ENCODE measurements around the gene APOL1.

Gene APOL1

GRCh38 chr22:36295247-36295646 is 42.3 kb downstream of the APOL1 start:
- peak overlapping the region; percentile 8 for H3K27ac ChIP-seq
- no peaks in the 10 kb centered on the region for H3K27me3 ChIP-seq
- TF ChIP-seq, protein P1, sequence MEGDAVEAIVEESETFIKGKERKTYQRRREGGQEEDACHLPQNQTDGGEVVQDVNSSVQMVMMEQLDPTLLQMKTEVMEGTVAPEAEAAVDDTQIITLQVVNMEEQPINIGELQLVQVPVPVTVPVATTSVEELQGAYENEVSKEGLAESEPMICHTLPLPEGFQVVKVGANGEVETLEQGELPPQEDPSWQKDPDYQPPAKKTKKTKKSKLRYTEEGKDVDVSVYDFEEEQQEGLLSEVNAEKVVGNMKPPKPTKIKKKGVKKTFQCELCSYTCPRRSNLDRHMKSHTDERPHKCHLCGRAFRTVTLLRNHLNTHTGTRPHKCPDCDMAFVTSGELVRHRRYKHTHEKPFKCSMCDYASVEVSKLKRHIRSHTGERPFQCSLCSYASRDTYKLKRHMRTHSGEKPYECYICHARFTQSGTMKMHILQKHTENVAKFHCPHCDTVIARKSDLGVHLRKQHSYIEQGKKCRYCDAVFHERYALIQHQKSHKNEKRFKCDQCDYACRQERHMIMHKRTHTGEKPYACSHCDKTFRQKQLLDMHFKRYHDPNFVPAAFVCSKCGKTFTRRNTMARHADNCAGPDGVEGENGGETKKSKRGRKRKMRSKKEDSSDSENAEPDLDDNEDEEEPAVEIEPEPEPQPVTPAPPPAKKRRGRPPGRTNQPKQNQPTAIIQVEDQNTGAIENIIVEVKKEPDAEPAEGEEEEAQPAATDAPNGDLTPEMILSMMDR (IDR thresholded peaks at IDR 0.05), result no peak
- peaks cover 100% of the 10 kb centered on the region for H3K36me3 ChIP-seq
- H3K4me1 ChIP-seq (ENCODE audit: control insufficient read depth in 1 of 2, insufficient read depth in 1 of 2, low read depth in 1 of 2, low read length in 1 of 2), result no peaks in the 10 kb centered on the region
- peaks cover 8% of the 10 kb centered on the region for H3K9me3 ChIP-seq
- H3K4me3 ChIP-seq (ENCODE audit: low read depth in 1 of 2, low read length in 1 of 2), result no peak overlapping the region

DNA sequence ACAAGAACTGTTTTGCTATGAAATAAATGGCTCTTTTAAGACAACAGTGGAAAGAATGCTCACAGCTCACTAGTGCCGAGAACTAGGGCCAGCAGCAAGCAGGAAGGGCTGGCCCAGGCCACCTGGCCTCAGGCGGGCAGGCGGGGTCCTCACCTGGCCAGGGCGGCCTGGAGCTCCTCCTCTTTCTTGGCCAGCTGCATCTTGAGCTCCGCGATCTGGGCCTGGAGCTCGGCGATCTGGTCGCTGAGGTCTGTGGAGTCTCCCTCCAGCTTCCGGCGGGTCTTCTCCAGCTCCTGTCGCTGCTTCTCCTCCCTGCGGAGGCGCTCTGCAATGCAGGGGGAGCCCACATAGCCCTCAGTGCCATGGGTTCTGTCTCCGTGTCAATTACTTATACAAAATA is 43.8 kb downstream of the APOL1 start:
- TF ChIP-seq, protein P1 (IDR thresholded peaks at IDR 0.05), result no peak
- Histone ChIP-seq H3K9me3 (peaks cover 8% of the 10 kb centered on the region), H3K36me3 (peaks cover 100% of the 10 kb centered on the region), H3K4me3 (ENCODE audit: low read depth in 1 of 2, low read length in 1 of 2) (no peak overlapping the region), H3K4me1 (ENCODE audit: control insufficient read depth in 1 of 2, insufficient read depth in 1 of 2, low read depth in 1 of 2, low read length in 1 of 2) (no peaks in the 10 kb centered on the region), H3K27ac (no peak overlapping the region), H3K27me3 (no peaks in the 10 kb centered on the region)

GRCh38 chr22:36297568-36297967 is 44.6 kb downstream of the APOL1 start:
- Histone ChIP-seq H3K9me3 (peaks cover 14% of the 10 kb centered on the region), H3K4me3 (ENCODE audit: low read depth in 1 of 2, low read length in 1 of 2) (no peak overlapping the region), H3K27me3 (no peaks in the 10 kb centered on the region), H3K27ac (no peak overlapping the region), H3K36me3 (peaks cover 100% of the 10 kb centered on the region), H3K4me1 (ENCODE audit: control insufficient read depth in 1 of 2, insufficient read depth in 1 of 2, low read depth in 1 of 2, low read length in 1 of 2) (no peaks in the 10 kb centered on the region)
- TF ChIP-seq, protein P1 (IDR thresholded peaks at IDR 0.05), result no peak

- H3K27me3 ChIP-seq, result no peaks in the 10 kb centered on the region
- H3K36me3 ChIP-seq, result peaks cover 100% of the 10 kb centered on the region
- H3K4me3 ChIP-seq (ENCODE audit: low read depth in 1 of 2, low read length in 1 of 2), result no peak overlapping the region
- peaks cover 14% of the 10 kb centered on the region for H3K9me3 ChIP-seq
- no peak overlapping the region for H3K27ac ChIP-seq
- no peaks in the 10 kb centered on the region for H3K4me1 ChIP-seq (ENCODE audit: control insufficient read depth in 1 of 2, insufficient read depth in 1 of 2, low read depth in 1 of 2, low read length in 1 of 2)
- TF ChIP-seq, protein P1 (IDR thresholded peaks at IDR 0.05), result no peak
These were observed 45.2 kb downstream of the APOL1 start for GRCh38 chr22:36298118-36298517.

GRCh38 chr22:36298601-36299000 is 45.7 kb downstream of the APOL1 start:
- TF ChIP-seq, protein P1 (IDR thresholded peaks at IDR 0.05), result no peak
- Histone ChIP-seq H3K4me3 (ENCODE audit: low read depth in 1 of 2, low read length in 1 of 2) (no peak overlapping the region), H3K36me3 (peaks cover 100% of the 10 kb centered on the region)

GRCh38 chr22:36299295-36299694 is 46.4 kb downstream of the APOL1 start:
- Histone ChIP-seq H3K27me3 (no peaks in the 10 kb centered on the region), H3K27ac (no peak overlapping the region), H3K9me3 (peaks cover 13% of the 10 kb centered on the region), H3K36me3 (peaks cover 100% of the 10 kb centered on the region), H3K4me3 (ENCODE audit: low read depth in 1 of 2, low read length in 1 of 2) (no peak overlapping the region), H3K4me1 (ENCODE audit: control insufficient read depth in 1 of 2, insufficient read depth in 1 of 2, low read depth in 1 of 2, low read length in 1 of 2) (no peaks in the 10 kb centered on the region)
- TF ChIP-seq, protein P1 (IDR thresholded peaks at IDR 0.05), result no peak

More at GRCh38 chr22:36298601-36299000, 45.7 kb downstream of the APOL1 start:
- Histone ChIP-seq H3K27ac (no peak overlapping the region), H3K27me3 (no peaks in the 10 kb centered on the region), H3K9me3 (peaks cover 13% of the 10 kb centered on the region), H3K4me1 (ENCODE audit: control insufficient read depth in 1 of 2, insufficient read depth in 1 of 2, low read depth in 1 of 2, low read length in 1 of 2) (no peaks in the 10 kb centered on the region)

Data from neutrophil (primary cell).